HepG2 (cell line): ENCODE measurements around the gene ATOH8. TPM values are rescaled to one million over a fixed set of nuclear protein-coding genes. Genes with fewer than 3 reads are reported as not detected.

Source experiments
- ARHGAP35 ChIP-seq: sonication (generic); formaldehyde crosslinking; IDR thresholded peaks from 2 replicates; pipeline ENCODE4 v1.9.0; 2022; ENCODE audit warnings: mild to moderate bottlenecking, inconsistent platforms, moderate library complexity, missing genetic modification reagents, borderline replicate concordance
- ASH2L ChIP-seq: fragments of 300-600, 200-600 bp; sonication (generic); IDR thresholded peaks from 2 replicates; pipeline ENCODE4 v1.7.0; 2017; ENCODE audit warnings: low read depth, mild to moderate bottlenecking, moderate library complexity, mixed read lengths, low read length; ENCODE audit not compliant: insufficient read length
- FIP1L1 ChIP-seq: fragments of 200-400 bp; formaldehyde crosslinking; IDR thresholded peaks from 2 replicates; pipeline ENCODE4 v1.6.1; 2018; ENCODE audit warnings: low read depth, mild to moderate bottlenecking, low read length, moderate library complexity, borderline replicate concordance; ENCODE audit not compliant: insufficient read depth
- IKZF4 ChIP-seq: sonication (generic); formaldehyde crosslinking; IDR thresholded peaks from 2 replicates; pipeline ENCODE4 v1.5.1; 2020; ENCODE audit warnings: borderline replicate concordance, mild to moderate bottlenecking, low read depth, missing genetic modification reagents; ENCODE audit errors: not compliant biosample characterization
- NCOR1 ChIP-seq: fragments of 200-600 bp; sonication (generic); IDR thresholded peaks from 2 replicates; pipeline ENCODE4 v1.7.0; 2017; ENCODE audit warnings: antibody characterized with exemption, low read length, borderline replicate concordance
- NR2F1 ChIP-seq, 2 experiments: fragments of 450-650 bp in 1 of 2; formaldehyde crosslinking in 1 of 2; IDR thresholded peaks; 2 replicates each; pipeline versions ENCODE4 v1.5.0 to v1.6.1; 2016 to 2020; ENCODE audit warnings: mild to moderate bottlenecking in 1 of 2, missing compliant biosample characterization in 1 of 2, missing genetic modification reagents in 1 of 2, moderate library complexity in 1 of 2
- SIN3A ChIP-seq: IDR thresholded peaks from 2 replicates; pipeline ENCODE4 v1.6.1; 2011; ENCODE audit warnings: low read depth, mild to moderate bottlenecking, control low read depth, low read length, borderline replicate concordance
- SMYD3 ChIP-seq: sonication (generic); formaldehyde crosslinking; IDR thresholded peaks from 2 replicates; pipeline ENCODE4 v1.8.1; 2023; ENCODE audit warnings: mild to moderate bottlenecking, missing genetic modification reagents
- TCF12 ChIP-seq, 2 experiments: fragments of 450-650 bp in 1 of 2; sonication (generic) in 1 of 2; formaldehyde crosslinking in 1 of 2; IDR thresholded peaks; 2 replicates each; pipeline versions ENCODE4 v1.6.1 to v1.8.0; 2017 to 2022; ENCODE audit warnings: antibody characterized with exemption in 1 of 2, mild to moderate bottlenecking in 1 of 2, missing genetic modification reagents in 1 of 2, moderate library complexity in 1 of 2
- ZNF550 ChIP-seq: sonication (generic); formaldehyde crosslinking; IDR thresholded peaks from 2 replicates; pipeline ENCODE4 v1.4.0; 2020; ENCODE audit warnings: mild to moderate bottlenecking, missing genetic modification reagents, borderline replicate concordance
- ZNF607 ChIP-seq: sonication (generic); formaldehyde crosslinking; IDR thresholded peaks from 2 replicates; pipeline ENCODE4 v1.5.1; 2020; ENCODE audit warnings: missing genetic modification reagents, mild to moderate bottlenecking, borderline replicate concordance
- ZSCAN21 ChIP-seq: sonication (generic); formaldehyde crosslinking; IDR thresholded peaks from 2 replicates; pipeline ENCODE4 v1.8.0; 2022; ENCODE audit warnings: mild to moderate bottlenecking, missing genetic modification reagents, moderate library complexity, borderline replicate concordance
- polyA plus RNA-seq, 8 experiments: library from polyadenylated mRNA; depleted of rRNA in 3 of 8; stranded (reverse) in 7 of 8; unstranded in 1 of 8; fragments of >200 nt; fragmentation: Illumina TruSeq in 4 of 8; extraction: Trizol in 4 of 8; gene quantifications; 2 replicates each; pipeline versions ENCODE4 v1.2.1 to v1.2.3, GENCODE V29; 2011 to 2016; ENCODE audit warnings: low read depth in 4 of 8, missing spikeins in 1 of 8, mixed read lengths in 1 of 8; ENCODE audit not compliant: insufficient read depth in 1 of 8
- total RNA-seq, 5 experiments: library from RNA; depleted of rRNA; stranded (reverse); fragments of >200 nt; fragmentation: Illumina TruSeq; extraction: Trizol; gene quantifications; 2 replicates each; pipeline ENCODE4 v1.2.3, GENCODE V29; 2016; ENCODE audit warnings: low read depth in 1 of 5
- TF ChIP-seq, protein P1 (sequence below): sonication (generic); formaldehyde crosslinking; IDR thresholded peaks from 2 replicates; pipeline ENCODE4 v1.4.0; 2020; ENCODE audit warnings: missing genetic modification reagents
- TF ChIP-seq, protein P2 (sequence below): sonication (generic); formaldehyde crosslinking; IDR thresholded peaks from 2 replicates; pipeline ENCODE4 v1.5.1; 2020; ENCODE audit warnings: missing genetic modification reagents, mild to moderate bottlenecking, borderline replicate concordance
- TF ChIP-seq, protein P3 (sequence below), 2 experiments: sonication (generic) in 1 of 2; formaldehyde crosslinking in 1 of 2; IDR thresholded peaks; 2 replicates each; pipeline versions ENCODE4 v1.4.0 to v1.6.1; 2018 to 2020; ENCODE audit warnings: missing genetic modification reagents in 2 of 2, borderline replicate concordance in 1 of 2, low read depth in 1 of 2, mild to moderate bottlenecking in 1 of 2, missing biosample characterization in 1 of 2

The ATOH8 gene
- total and polyA plus RNA-seq, 2 of the 13 experiments (the other 11 are each of a cell fraction or from before 2014, with no cell fraction given), result 0.13 to 0.61 TPM

DNA sequence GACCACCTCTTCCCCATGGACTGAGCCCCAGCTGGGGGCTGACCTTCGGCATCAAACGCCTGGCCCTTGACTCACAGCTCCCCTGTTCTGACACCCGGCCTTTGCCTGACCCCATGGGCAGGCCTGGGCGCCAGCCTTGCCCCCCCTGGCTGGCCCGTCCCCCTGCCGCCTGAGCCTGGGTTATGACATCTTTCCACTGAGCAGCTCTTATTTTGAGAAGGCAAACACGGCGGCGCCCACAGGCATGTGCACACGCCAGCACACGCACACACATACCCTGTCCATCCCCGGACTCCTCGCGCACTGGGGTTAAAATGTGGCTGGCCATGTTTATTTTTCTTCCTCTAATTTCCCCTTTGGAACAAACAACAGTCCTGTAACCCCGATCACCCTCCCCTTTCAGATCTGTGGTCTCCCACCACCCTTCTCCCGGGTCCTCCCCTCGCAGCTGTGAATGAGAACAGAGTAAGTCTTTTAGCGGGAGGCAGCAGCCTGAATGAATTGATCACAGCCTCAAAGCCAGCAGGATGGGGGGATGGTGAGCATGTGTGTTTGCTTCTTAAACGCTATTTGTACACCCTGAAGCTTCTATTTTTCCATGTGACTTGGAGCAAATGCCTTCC lies 11.8 kb upstream of the ATOH8 start (continued):
- TF ChIP-seq, protein P1, sequence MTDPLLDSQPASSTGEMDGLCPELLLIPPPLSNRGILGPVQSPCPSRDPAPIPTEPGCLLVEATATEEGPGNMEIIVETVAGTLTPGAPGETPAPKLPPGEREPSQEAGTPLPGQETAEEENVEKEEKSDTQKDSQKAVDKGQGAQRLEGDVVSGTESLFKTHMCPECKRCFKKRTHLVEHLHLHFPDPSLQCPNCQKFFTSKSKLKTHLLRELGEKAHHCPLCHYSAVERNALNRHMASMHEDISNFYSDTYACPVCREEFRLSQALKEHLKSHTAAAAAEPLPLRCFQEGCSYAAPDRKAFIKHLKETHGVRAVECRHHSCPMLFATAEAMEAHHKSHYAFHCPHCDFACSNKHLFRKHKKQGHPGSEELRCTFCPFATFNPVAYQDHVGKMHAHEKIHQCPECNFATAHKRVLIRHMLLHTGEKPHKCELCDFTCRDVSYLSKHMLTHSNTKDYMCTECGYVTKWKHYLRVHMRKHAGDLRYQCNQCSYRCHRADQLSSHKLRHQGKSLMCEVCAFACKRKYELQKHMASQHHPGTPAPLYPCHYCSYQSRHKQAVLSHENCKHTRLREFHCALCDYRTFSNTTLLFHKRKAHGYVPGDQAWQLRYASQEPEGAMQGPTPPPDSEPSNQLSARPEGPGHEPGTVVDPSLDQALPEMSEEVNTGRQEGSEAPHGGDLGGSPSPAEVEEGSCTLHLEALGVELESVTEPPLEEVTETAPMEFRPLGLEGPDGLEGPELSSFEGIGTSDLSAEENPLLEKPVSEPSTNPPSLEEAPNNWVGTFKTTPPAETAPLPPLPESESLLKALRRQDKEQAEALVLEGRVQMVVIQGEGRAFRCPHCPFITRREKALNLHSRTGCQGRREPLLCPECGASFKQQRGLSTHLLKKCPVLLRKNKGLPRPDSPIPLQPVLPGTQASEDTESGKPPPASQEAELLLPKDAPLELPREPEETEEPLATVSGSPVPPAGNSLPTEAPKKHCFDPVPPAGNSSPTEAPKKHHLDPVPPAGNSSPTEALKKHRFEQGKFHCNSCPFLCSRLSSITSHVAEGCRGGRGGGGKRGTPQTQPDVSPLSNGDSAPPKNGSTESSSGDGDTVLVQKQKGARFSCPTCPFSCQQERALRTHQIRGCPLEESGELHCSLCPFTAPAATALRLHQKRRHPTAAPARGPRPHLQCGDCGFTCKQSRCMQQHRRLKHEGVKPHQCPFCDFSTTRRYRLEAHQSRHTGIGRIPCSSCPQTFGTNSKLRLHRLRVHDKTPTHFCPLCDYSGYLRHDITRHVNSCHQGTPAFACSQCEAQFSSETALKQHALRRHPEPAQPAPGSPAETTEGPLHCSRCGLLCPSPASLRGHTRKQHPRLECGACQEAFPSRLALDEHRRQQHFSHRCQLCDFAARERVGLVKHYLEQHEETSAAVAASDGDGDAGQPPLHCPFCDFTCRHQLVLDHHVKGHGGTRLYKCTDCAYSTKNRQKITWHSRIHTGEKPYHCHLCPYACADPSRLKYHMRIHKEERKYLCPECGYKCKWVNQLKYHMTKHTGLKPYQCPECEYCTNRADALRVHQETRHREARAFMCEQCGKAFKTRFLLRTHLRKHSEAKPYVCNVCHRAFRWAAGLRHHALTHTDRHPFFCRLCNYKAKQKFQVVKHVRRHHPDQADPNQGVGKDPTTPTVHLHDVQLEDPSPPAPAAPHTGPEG (CRISPR knock-in tag), result no peak
- TF ChIP-seq SMYD3, result 0 out of 2 replicates have a peak, but pooled peaks have one; percentile 67
- TF ChIP-seq, protein P2, sequence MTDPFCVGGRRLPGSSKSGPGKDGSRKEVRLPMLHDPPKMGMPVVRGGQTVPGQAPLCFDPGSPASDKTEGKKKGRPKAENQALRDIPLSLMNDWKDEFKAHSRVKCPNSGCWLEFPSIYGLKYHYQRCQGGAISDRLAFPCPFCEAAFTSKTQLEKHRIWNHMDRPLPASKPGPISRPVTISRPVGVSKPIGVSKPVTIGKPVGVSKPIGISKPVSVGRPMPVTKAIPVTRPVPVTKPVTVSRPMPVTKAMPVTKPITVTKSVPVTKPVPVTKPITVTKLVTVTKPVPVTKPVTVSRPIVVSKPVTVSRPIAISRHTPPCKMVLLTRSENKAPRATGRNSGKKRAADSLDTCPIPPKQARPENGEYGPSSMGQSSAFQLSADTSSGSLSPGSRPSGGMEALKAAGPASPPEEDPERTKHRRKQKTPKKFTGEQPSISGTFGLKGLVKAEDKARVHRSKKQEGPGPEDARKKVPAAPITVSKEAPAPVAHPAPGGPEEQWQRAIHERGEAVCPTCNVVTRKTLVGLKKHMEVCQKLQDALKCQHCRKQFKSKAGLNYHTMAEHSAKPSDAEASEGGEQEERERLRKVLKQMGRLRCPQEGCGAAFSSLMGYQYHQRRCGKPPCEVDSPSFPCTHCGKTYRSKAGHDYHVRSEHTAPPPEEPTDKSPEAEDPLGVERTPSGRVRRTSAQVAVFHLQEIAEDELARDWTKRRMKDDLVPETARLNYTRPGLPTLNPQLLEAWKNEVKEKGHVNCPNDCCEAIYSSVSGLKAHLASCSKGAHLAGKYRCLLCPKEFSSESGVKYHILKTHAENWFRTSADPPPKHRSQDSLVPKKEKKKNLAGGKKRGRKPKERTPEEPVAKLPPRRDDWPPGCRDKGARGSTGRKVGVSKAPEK (CRISPR knock-in tag), result no peak
- no peak for TF ChIP-seq ARHGAP35 (CRISPR knock-in tag)
- TF ChIP-seq FIP1L1, result no peak
- TF ChIP-seq IKZF4 (CRISPR knock-in tag), result no peak
- TF ChIP-seq ZSCAN21 (CRISPR knock-in tag), result no peak
- TF ChIP-seq ASH2L, result peak; percentile 36
- TF ChIP-seq SIN3A, result 0 out of 2 replicates have a peak, but pooled peaks have one; percentile 21
- no peak for TF ChIP-seq ZNF607 (CRISPR knock-in tag)
- no peak for TF ChIP-seq ZNF550 (CRISPR knock-in tag)
- TF ChIP-seq, protein P3, sequence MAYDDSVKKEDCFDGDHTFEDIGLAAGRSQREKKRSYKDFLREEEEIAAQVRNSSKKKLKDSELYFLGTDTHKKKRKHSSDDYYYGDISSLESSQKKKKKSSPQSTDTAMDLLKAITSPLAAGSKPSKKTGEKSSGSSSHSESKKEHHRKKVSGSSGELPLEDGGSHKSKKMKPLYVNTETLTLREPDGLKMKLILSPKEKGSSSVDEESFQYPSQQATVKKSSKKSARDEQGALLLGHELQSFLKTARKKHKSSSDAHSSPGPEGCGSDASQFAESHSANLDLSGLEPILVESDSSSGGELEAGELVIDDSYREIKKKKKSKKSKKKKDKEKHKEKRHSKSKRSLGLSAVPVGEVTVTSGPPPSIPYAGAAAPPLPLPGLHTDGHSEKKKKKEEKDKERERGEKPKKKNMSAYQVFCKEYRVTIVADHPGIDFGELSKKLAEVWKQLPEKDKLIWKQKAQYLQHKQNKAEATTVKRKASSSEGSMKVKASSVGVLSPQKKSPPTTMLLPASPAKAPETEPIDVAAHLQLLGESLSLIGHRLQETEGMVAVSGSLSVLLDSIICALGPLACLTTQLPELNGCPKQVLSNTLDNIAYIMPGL (CRISPR knock-in tag; IDR thresholded peaks at IDR 0.05; ENCODE audit: borderline replicate concordance in 1 of 2, low read depth in 1 of 2), result peak in 1 of 2 experiments; percentile 14; a peak in 1 of 4 replicates
- no peak for TF ChIP-seq TCF12 (IDR thresholded peaks at IDR 0.05)
- TF ChIP-seq TCF12 (CRISPR knock-in tag; IDR thresholded peaks at IDR 0.05), result no peak
- TF ChIP-seq NR2F1 (CRISPR knock-in tag; IDR thresholded peaks at IDR 0.05), result no peak
- no peak; the same call in 1 of the 2 replicates for TF ChIP-seq NCOR1
